ENCODE measurements around the gene IFNA2.
A peak's percentile ranks its signal among the peaks of the same experiment; 100 is the strongest.
"Not testable (repeated sequence)": the region's sequence is repeated elsewhere in the genome, so short reads cannot be mapped to it uniquely, and the experiment has no call there.

Gene IFNA2

DNA sequence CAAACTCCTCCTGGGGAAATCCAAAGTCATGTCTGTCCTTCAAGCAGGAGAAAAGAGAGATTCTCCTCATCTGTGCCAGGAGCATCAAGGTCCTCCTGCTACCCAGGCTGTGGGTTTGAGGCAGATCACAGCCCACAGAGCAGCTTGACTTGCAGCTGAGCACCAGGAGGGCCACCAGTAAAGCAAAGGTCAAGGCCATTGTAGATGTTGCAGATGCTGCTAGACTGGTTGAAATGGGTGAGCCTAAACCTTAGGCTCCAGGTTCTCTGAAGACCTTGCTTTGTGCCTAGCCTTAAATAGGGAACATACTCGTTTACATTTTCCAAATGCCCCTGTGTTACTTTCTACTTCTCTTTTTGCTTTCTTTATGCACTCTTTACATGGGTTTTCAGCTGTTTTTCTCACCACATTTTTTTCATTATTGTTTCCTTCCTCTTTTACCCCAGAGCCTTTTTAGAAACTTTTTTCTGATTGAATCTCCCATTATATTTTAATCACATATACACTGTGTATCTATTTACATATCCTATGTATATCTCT is at the start of gene IFNA2:
Gene IFNA2 (minus strand): TSS at position 268 of the 540 bp plus-strand sequence. CDS start 69 bp downstream, at position 199.
- DNase-seq: no peak

- DNase-seq: not testable (repeated sequence)
These were observed 49.8 kb upstream of the IFNA2 start for GRCh38 chr9:21435015-21435383.

- DNase-seq: peak; percentile 45
These were observed 49.2 kb upstream of the IFNA2 start for GRCh38 chr9:21434202-21435014.

GRCh38 chr9:21432672-21433425 is 47.7 kb upstream of the IFNA2 start:
- DNase-seq: no peak

DNA sequence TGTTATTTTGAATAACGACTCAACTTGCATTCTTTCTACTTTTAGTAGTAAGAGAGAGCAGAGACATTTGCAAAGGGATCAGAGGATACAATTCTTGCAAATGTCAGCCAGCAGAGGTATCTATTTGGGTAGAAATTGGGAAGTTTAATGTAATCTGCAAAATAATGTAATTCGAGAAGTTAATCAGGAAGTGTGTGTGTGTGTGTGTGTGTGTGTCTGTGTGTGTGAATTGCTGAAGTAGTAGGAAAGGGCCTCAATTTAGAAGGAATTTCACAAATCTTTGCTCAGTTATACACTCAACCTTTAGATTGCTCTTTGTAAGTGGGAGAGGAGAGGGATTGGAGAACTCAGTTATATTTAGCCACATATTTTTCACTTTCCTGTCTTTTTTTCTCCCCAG is 44.0 kb upstream of the IFNA2 start:
- no peak for DNase-seq

DNA sequence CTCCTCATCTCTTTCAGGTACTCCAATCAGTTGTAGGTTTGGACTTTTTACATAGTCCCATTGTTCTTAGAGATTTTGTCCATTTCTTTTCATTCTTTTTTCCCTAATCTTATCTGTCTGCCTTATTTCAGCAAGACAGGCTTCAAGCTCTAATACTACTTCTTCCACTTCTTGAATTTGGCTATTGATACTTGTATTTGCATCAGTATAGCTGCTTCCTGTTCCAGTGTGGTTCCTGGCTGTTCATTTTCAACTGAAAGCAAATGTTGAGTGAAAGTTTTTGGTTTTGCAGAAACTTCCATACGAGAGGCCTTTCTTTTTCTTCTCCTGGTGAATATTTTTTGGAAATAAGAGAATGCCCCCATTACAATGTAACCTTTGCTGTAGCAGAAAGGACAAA is 43.0 kb upstream of the IFNA2 start:
- no peak for DNase-seq

DNA sequence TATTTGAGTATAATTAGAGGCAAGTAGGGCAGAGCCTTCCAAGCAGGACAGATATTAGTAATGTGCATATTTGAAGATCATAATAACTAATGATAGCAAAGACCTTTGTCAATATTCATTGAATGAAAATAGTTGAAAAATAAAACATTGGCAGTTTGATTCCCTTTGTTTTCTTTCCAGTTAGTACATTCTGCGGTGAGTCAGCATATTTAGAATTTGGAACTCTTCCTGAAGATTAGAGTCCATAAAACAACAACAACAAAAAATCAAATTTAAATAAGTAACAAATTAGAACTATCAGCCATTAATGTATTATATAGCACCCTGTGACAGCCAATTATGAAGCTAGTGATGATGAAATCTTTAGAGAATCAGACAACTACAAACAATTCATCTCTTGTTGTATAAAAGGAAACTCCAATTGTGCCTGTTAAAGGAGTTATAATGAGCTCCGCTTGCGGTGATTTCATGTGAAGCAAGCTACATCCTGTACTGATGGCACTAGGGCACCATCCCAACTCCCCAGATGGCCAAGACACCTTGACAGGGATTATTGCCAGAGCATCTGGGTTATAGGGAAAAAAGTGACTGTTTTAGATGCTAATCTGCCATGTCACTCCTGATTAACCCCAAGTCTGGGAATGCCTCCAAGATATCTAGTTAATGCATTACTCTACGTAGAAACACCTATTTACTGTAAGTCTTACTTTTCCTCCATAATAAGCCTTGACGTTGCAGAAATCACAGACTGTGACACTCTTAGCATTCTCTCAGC is 30.5 kb upstream of the IFNA2 start:
- no peak for DNase-seq

DNA sequence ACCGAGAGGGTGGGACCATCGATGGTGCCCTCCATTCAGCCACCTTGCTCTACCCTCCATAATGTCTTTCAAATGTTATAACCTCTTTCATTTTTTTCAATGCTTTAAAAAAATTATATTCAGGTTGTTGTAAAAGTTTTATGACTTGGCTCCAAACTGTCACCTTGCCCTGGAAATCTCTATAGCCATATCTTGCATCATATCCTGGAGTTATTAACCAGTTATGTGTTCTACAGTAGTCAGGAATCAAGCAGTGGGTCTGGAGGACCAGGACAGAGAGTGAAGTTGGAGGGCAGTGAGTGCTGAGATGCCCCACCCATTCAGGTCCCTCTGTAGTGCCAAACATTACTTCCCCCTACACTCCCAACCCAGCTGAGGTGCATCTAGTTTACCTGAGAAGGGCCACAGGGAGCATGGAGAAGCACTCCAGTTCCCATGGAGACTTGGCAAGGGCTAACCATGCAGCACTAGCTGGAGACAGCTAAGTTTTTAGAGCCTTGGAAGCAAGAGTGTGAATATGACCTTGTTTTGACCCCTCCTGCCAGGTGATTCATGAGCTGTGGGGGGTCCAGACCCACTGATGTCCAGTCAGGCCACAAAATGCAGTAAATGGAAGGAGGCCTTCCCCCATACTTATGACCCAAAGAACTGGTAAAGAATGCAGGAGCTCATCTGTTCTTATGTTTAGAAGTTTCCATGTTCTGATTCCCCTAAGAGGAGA is 29.2 kb upstream of the IFNA2 start:
- no peak for DNase-seq

DNA sequence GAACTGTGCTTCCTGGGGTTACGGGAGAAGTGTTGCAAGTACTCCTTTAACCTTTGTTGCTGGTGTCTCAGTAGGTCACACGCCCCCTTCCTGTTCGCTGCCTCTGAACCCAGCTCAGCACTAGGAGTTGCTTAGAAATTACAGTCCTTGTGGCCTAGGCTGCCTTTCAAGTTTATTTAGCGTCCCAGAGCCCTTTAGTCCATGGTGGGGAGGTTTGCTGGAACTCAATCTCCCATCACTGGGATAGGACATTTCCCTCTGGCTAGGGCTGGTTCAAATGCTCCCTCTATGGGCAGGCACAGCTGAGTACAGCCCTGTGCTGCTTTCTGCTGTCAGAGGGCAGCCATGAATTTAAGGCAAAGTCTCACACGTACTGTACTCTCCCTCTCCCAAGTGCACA is 28.4 kb upstream of the IFNA2 start:
- DNase-seq: no peak

DNA sequence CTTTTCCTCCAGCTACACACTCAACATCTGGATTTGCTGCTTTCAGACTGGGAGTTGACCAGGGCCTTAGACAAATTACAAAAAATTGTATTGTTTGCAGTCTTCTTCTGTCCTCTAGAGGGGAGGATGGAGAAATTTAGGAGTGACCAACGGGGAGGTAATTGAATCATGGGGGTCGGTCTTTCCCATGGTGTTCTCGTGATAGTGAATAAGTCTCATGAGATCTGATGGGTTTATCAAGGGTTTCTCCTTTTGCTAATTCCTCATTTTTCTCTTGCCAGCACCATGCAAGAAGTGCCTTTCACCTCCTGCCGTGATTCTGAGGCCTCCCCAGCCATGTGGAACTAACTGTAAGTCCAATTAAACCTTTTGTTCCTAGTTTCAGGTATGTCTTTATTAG is 28.0 kb upstream of the IFNA2 start:
- DNase-seq: no peak

DNA sequence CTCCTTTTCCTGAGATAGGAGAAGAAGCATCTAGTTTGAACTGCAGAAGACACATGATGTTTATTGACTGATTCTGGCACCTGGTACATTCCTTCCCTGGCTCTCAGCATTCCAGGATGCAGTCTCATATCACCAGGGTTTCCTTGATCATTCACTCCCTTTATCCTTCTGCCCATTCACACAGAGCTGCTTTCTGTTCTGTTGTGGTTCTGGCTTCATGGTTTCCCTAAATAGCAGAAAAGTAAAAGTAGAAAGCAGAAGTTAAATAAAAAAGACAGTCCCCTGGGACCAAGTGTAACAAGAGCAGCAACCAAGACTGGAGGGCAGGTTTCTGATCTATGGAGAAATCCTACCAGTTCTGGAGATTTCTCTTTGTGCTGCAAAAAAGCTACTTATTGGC is 26.9 kb upstream of the IFNA2 start:
- no peak for DNase-seq

GRCh38 chr9:21408817-21409216 is 23.6 kb upstream of the IFNA2 start, which contains the start of gene IFNA8:
Gene IFNA8 (plus strand): TSS chr9:21409117. CDS start chr9:21409177, 60 bp downstream.
- DNase-seq: no peak

- no peak for DNase-seq
These were observed 18.9 kb upstream of the IFNA2 start for GRCh38 chr9:21404146-21404545.

DNA sequence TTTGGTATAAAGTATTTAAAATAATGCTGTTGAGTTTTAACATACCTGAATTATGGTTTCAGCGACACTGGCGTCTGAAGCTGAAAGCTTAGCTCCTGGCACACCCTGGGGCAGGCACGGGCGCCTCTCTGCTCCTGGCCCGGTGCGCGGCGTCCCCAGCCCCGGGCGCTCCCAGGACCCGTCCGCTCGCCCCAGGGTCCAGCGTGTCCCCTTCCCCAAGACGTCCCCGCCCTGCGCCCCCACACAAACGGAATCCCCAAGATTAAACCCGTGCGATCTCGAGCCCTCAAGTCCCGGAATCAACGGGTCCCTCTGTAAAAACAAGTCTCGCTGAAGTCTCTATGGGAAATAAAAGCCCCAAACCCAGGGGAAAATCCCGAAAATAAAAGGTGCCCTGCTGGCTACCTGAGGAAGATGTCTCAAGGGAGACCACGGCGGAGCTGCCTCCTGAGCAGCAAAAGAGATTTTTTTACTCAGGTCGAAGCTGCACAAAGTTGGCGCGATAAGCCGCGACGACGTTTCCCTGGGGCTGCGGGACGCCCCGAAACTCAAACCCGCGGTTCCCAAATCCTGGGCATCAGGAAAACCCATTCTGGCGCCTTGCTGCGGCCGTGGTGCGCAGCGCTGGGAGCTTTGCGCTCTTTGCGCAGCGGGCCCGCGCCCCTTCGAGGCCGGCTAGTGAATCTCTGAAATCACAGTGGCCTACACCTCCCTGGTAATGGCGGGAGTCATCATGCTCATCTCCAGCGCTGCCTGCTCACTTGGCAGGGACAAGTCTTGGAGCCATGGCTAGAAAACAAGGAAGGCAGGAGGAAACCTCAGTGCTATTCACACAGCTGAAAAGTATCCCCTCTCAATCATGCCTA is 17.4 kb upstream of the IFNA2 start:
- no peak for DNase-seq

GRCh38 chr9:21399956-21400355 is 14.8 kb upstream of the IFNA2 start:
- DNase-seq: no peak

GRCh38 chr9:21398955-21399489 is 13.8 kb upstream of the IFNA2 start:
- no peak for DNase-seq

DNA sequence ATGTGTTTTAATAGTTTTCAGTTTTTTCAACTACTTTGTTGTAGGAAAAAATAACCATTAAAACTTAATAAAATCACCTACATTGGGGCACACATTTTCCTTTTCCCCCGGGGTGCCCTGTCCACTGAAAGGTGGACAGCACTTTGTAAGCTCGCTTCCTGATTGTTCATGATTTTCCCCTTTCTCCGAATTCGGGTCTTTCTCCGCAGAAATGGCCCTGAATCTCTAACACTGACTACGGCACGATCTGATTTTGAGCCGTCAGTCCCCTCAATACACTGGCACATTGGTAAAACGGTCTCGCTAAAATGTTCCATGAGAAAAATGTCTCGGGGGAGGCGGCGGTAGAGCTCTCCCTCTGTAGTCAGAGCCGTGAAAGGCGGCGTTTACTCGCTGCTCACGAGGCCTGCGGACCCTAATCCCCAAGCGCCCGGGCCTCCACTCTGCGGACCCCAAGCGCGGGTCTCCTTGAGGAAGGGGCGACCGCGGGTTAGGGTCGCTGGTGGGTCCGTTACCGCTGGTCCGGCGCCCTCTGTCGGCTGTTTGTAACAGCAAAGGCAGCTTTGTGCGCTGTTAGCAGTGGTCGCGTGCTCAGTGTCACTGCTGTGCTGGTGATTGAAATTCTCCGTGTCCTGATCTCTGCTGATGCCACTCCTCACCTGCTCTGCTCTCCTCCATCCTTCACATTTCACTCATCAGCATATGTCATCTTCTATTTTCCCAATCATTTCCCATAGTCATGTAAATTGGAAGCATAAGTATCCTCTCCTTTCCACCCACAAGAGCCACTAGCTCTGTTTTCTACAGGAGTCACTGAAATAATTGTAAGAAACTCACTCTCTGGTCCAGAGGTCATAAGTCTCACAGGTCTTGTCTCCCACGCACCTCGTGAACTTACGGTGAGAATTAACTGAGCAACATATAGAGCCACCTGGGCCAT is 10.8 kb upstream of the IFNA2 start:
- peak; percentile 47 for DNase-seq

DNA sequence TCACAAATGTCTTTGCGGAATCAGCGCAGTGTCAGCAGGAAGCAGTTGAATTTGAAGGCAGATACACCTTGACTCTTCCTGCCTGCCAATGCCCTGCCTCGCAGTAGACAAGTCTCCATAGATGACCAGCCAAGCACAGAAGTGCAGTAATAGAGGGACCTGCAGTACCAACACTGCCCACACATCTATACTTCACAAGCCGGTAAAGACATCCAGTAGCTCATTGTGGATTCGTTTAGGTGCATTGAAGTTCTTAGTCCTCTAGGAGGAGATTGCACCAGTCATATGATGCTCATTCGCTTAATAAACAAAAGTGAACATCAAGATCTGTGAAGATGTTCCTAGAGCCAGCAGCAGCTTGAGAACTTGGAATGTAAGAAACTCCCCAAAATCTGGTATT is 7.1 kb upstream of the IFNA2 start:
- DNase-seq: peak; percentile 19

GRCh38 chr9:21383627-21384026 is 1.6 kb downstream of the IFNA2 start:
- DNase-seq: no peak
